CD4-positive, alpha-beta memory T cell (primary cell): ENCODE data around the gene HOXB4. TPM values are rescaled to one million over a fixed set of nuclear protein-coding genes. Genes with fewer than 3 reads are reported as not detected.
A peak's percentile ranks its signal among the peaks of the same experiment; 100 is the strongest.

Source experiments
- CTCF ChIA-PET: fragments of 350-600 bp; sonication (Branson Sonifier 250); formaldehyde crosslinking; loops from one replicate; lab custom pipeline; 2021; ENCODE audit warnings: inconsistent platforms; ENCODE audit not compliant: partially characterized antibody; lab: Charles Lee
- POLR2A ChIA-PET: fragments of 350-600 bp; sonication (Branson Sonifier 250); formaldehyde crosslinking; loops from one replicate; lab custom pipeline; 2021; ENCODE audit not compliant: partially characterized antibody; lab: Charles Lee
- DNase-seq, 5 donors: peaks; one replicate each; pipeline versions ENCODE4 v3.0.0 to v3.0.0-alpha.2; 2020 to 2022; ENCODE audit warnings: mixed read lengths in 1 of 5
- H3K27ac ChIP-seq: one replicate; pipeline ENCODE4 v1.7.0; 2013; ENCODE audit warnings: low read depth, low read length
- H3K27me3 ChIP-seq: 2 replicates; pipeline ENCODE4 v1.7.0; 2013; ENCODE audit warnings: mild to moderate bottlenecking, low read length, moderate library complexity; ENCODE audit not compliant: insufficient read depth
- H3K36me3 ChIP-seq: 2 replicates; pipeline ENCODE4 v1.7.0; 2013; ENCODE audit warnings: mild to moderate bottlenecking, low read length, moderate library complexity; ENCODE audit not compliant: insufficient read depth
- H3K4me1 ChIP-seq: 2 replicates; pipeline ENCODE4 v1.7.0; 2013; ENCODE audit warnings: mild to moderate bottlenecking, low read length, moderate library complexity; ENCODE audit not compliant: insufficient read depth
- H3K4me3 ChIP-seq, 2 donors: one replicate each; pipeline ENCODE4 v1.7.0; 2013; ENCODE audit warnings: low read length in 2 of 2, mild to moderate bottlenecking in 1 of 2
- H3K9me3 ChIP-seq, 2 donors: one replicate each; pipeline ENCODE4 v1.7.0; 2013; ENCODE audit warnings: low read length in 2 of 2, control low read depth in 1 of 2; ENCODE audit not compliant: control insufficient read depth in 1 of 2
- H3K27ac Mint-ChIP-seq, 7 donors: one replicate each; pipeline ENCODE4 v1.8.0; 2020 to 2021; ENCODE audit warnings: mixed read lengths in 7 of 7, mild to moderate bottlenecking in 6 of 7, inconsistent platforms in 3 of 7, moderate library complexity in 3 of 7
- H3K27me3 Mint-ChIP-seq, 2 donors: one replicate each; pipeline ENCODE4 v1.8.0; 2020 to 2021; ENCODE audit warnings: mixed read lengths in 2 of 2
- H3K36me3 Mint-ChIP-seq, 2 donors: one replicate each; pipeline ENCODE4 v1.8.0; 2020 to 2021; ENCODE audit warnings: mixed read lengths in 2 of 2, inconsistent platforms in 1 of 2, mild to moderate bottlenecking in 1 of 2
- H3K4me1 Mint-ChIP-seq, 4 donors: one replicate each; pipeline ENCODE4 v1.8.0; 2020 to 2021; ENCODE audit warnings: mixed read lengths in 4 of 4, mild to moderate bottlenecking in 1 of 4
- H3K4me3 Mint-ChIP-seq, 8 donors: one replicate each; pipeline ENCODE4 v1.8.0; 2020 to 2021; ENCODE audit warnings: mixed read lengths in 8 of 8, mild to moderate bottlenecking in 7 of 8, moderate library complexity in 6 of 8, inconsistent platforms in 3 of 8
- H3K9me3 Mint-ChIP-seq, 8 donors: one replicate each; pipeline ENCODE4 v1.8.0; 2020 to 2021; ENCODE audit warnings: mixed read lengths in 8 of 8, mild to moderate bottlenecking in 5 of 8, inconsistent platforms in 3 of 8, moderate library complexity in 1 of 8
- intact Hi-C: fragments of 100-400 bp; cut with micrococcal nuclease; formaldehyde crosslinking; loops from one replicate; pipeline ENCODE4 v1.15.1; 2023
- polyA plus RNA-seq, 2 donors: library from polyadenylated mRNA; unstranded; fragments of 300-500 nt; fragmentation: Illumina TruSeq; gene quantifications; one replicate each; pipeline ENCODE4 v1.2.3, GENCODE V29; 2021
- total RNA-seq, 2 experiments: library from RNA; stranded (reverse); gene quantifications; one replicate each; pipeline ENCODE4 v1.2.3, GENCODE V29; 2021

The HOXB4 gene
- total and polyA plus RNA-seq, 4 experiments from 2014 or later = 0.11 to 4.5 (median 1.6) TPM

GRCh38 chr17:48550502-48551213 is 27.5 kb downstream of the HOXB4 start:
- H3K4me3 ChIP-seq = no peak overlapping the region
- H3K9me3 ChIP-seq = no peaks in the 10 kb centered on the region
- ChIA-PET CTCF (interaction anchor here (1.4 kb wide), 1 partner anchor 11 kb away, joined by 3 read pairs; no protein-coding TSS in a partner anchor), POLR2A (interaction anchor here (0.7 kb wide), 1 partner anchor 9 kb away, joined by 3 read pairs; no protein-coding TSS in a partner anchor)
- peaks cover 0 to 4% of the 10 kb centered on the region in 2 donors for H3K36me3 Mint-ChIP-seq
- H3K4me1 ChIP-seq = peaks cover 20% of the 10 kb centered on the region
- DNase-seq = no peak
- H3K27me3 ChIP-seq = no peaks in the 10 kb centered on the region
- peaks cover 13 to 33% (median 24%) of the 10 kb centered on the region in 4 donors for H3K4me1 Mint-ChIP-seq
- intact Hi-C loops = no loop called here
- no peak overlapping the region for H3K4me3 Mint-ChIP-seq
- no peak overlapping the region for H3K27ac Mint-ChIP-seq
- H3K36me3 ChIP-seq = no peaks in the 10 kb centered on the region
- H3K27ac ChIP-seq = no peak overlapping the region
- H3K27me3 Mint-ChIP-seq = peaks cover 2 to 5% of the 10 kb centered on the region in 2 donors
- H3K9me3 Mint-ChIP-seq = no peaks in the 10 kb centered on the region

GRCh38 chr17:48549914-48550501 is 28.1 kb downstream of the HOXB4 start:
- Histone ChIP-seq H3K36me3 (no peaks in the 10 kb centered on the region), H3K27me3 (no peaks in the 10 kb centered on the region), H3K9me3 (no peaks in the 10 kb centered on the region), H3K4me1 (peaks cover 27% of the 10 kb centered on the region), H3K27ac (no peak overlapping the region), H3K4me3 (no peak overlapping the region)
- Mint-ChIP-seq H3K4me1 (peaks cover 11 to 33% (median 25%) of the 10 kb centered on the region in 4 donors), H3K36me3 (peaks cover 0 to 4% of the 10 kb centered on the region in 2 donors), H3K27me3 (peaks cover 0 to 3% of the 10 kb centered on the region in 2 donors), H3K9me3 (no peaks in the 10 kb centered on the region), H3K4me3 (peak overlapping the region in 1 of 8 donors; percentile 5), H3K27ac (no peak overlapping the region)
- POLR2A ChIA-PET = no interaction called here
- DNase-seq = no peak
- intact Hi-C loops = no loop called here
- CTCF ChIA-PET = interaction anchor here (1.4 to 1.5 kb wide), 2 partner anchors 10 to 43 kb away, joined by 3 to 5 read pairs; no protein-coding TSS in a partner anchor

- Histone ChIP-seq H3K9me3 (no peaks in the 10 kb centered on the region), H3K36me3 (no peaks in the 10 kb centered on the region), H3K27ac (no peak overlapping the region), H3K27me3 (no peaks in the 10 kb centered on the region), H3K4me1 (peaks cover 30% of the 10 kb centered on the region), H3K4me3 (no peak overlapping the region)
- Mint-ChIP-seq H3K4me3 (no peak overlapping the region), H3K4me1 (peaks cover 11 to 41% (median 26%) of the 10 kb centered on the region in 4 donors), H3K27me3 (peaks cover 0 to 2% of the 10 kb centered on the region in 2 donors), H3K36me3 (peaks cover 0 to 4% of the 10 kb centered on the region in 2 donors), H3K9me3 (no peaks in the 10 kb centered on the region), H3K27ac (peak overlapping the region in 3 of 7 donors; percentile 52 to 79 (median 56))
- POLR2A ChIA-PET = interaction anchor here (1.2 kb wide), 1 partner anchor 45 kb away, joined by 6 read pairs; no protein-coding TSS in a partner anchor
- CTCF ChIA-PET = interaction anchor here (0.5 to 1.5 kb wide), 4 partner anchors 8 to 932 kb away, joined by 3 to 6 read pairs (median 4); no protein-coding TSS in a partner anchor
- intact Hi-C loops = no loop called here
- no peak for DNase-seq
Observed at GRCh38 chr17:48549281-48549630, 28.9 kb downstream of the HOXB4 start.

GRCh38 chr17:48548523-48549280 is 29.4 kb downstream of the HOXB4 start:
- Histone ChIP-seq H3K36me3 (no peaks in the 10 kb centered on the region), H3K4me1 (peaks cover 30% of the 10 kb centered on the region), H3K9me3 (no peaks in the 10 kb centered on the region), H3K27me3 (no peaks in the 10 kb centered on the region), H3K27ac (peak overlapping the region; percentile 51), H3K4me3 (no peak overlapping the region)
- ChIA-PET CTCF (interaction anchor here (0.5 to 1.6 kb wide), 5 partner anchors 9 to 932 kb away, joined by 3 to 6 read pairs (median 5); no protein-coding TSS in a partner anchor), POLR2A (interaction anchor here (1.1 to 1.2 kb wide), 3 partner anchors 30 to 56 kb away, joined by 4 to 6 read pairs (median 5); no protein-coding TSS in a partner anchor)
- Mint-ChIP-seq H3K9me3 (no peaks in the 10 kb centered on the region), H3K27me3 (peaks cover 0 to 4% of the 10 kb centered on the region in 2 donors), H3K4me3 (peak overlapping the region in 7 of 8 donors; percentile 34 to 89 (median 65)), H3K4me1 (peaks cover 11 to 46% (median 29%) of the 10 kb centered on the region in 4 donors), H3K36me3 (peaks cover 3 to 4% of the 10 kb centered on the region in 2 donors), H3K27ac (peak overlapping the region; percentile 69 to 94 (median 90))
- intact Hi-C loops = no loop called here
- DNase-seq = peak in 1 of 5 donors; percentile 11

GRCh38 chr17:48547808-48548522 is 30.2 kb downstream of the HOXB4 start:
- peaks cover 0 to 4% of the 10 kb centered on the region in 2 donors for H3K27me3 Mint-ChIP-seq
- Histone ChIP-seq H3K4me1 (peaks cover 30% of the 10 kb centered on the region), H3K4me3 (no peak overlapping the region), H3K9me3 (no peaks in the 10 kb centered on the region), H3K27me3 (no peaks in the 10 kb centered on the region), H3K27ac (peak overlapping the region; percentile 51), H3K36me3 (no peaks in the 10 kb centered on the region)
- H3K9me3 Mint-ChIP-seq = no peaks in the 10 kb centered on the region
- POLR2A ChIA-PET = interaction anchor here (1.1 to 1.8 kb wide), 6 partner anchors 7 to 56 kb away, joined by 3 to 12 read pairs (median 6); no protein-coding TSS in a partner anchor
- peak overlapping the region; percentile 34 to 89 (median 66) for H3K4me3 Mint-ChIP-seq
- CTCF ChIA-PET = interaction anchor here (0.7 to 1.9 kb wide), 6 partner anchors 9 to 240 kb away, joined by 3 to 8 read pairs (median 4); partner anchors contain the start of gene HOXB5
- H3K4me1 Mint-ChIP-seq = peaks cover 11 to 51% (median 29%) of the 10 kb centered on the region in 4 donors
- H3K27ac Mint-ChIP-seq = peak overlapping the region; percentile 69 to 94 (median 90)
- DNase-seq = peak in 3 of 5 donors; percentile 34 to 67 (median 46)
- intact Hi-C loops = no loop called here
- peaks cover 4 to 5% of the 10 kb centered on the region in 2 donors for H3K36me3 Mint-ChIP-seq
